Measurements from ENCODE around the gene RER1. TPM values are rescaled to one million over a fixed set of nuclear protein-coding genes. Genes with fewer than 3 reads are reported as not detected.

The RER1 gene
- total RNA-seq, 1 experiment from 2014 or later, result 79.8 TPM

GRCh38 chr1:2392686-2393085 lies 1.0 kb downstream of the RER1 start:
- TF ChIP-seq JAZF1 (CRISPR knock-in tag; IDR thresholded peaks at IDR 0.05), result no peak
- TF ChIP-seq ATF6 (CRISPR knock-in tag; IDR thresholded peaks at IDR 0.05), result no peak
- TF ChIP-seq FOXK1 (CRISPR knock-in tag; IDR thresholded peaks at IDR 0.05), result no peak
- no peak for TF ChIP-seq SP1 (CRISPR knock-in tag; conservative IDR thresholded peaks at IDR 0.05)
- TF ChIP-seq PREB (CRISPR knock-in tag; IDR thresholded peaks at IDR 0.05; ENCODE audit: borderline replicate concordance), result no peak
- no peak for TF ChIP-seq NR2C2 (CRISPR knock-in tag; IDR thresholded peaks at IDR 0.05)
- peaks cover 17% of the 10 kb centered on the region for H3K4me1 Mint-ChIP-seq
- peaks cover 22% of the 10 kb centered on the region for H3K36me3 Mint-ChIP-seq
- ChIA-PET CTCF (interaction anchor here (1.6 to 2.3 kb wide), 2 partner anchors 11 to 14 kb away, joined by 3 to 8 read pairs; no protein-coding TSS in a partner anchor), POLR2A (no interaction called here)
- H3K27ac Mint-ChIP-seq, result peak overlapping the region; percentile 60
- no peaks in the 10 kb centered on the region for H3K27me3 Mint-ChIP-seq (ENCODE audit: low read depth)
- peak overlapping the region; percentile 85 for H3K4me3 Mint-ChIP-seq
- no peaks in the 10 kb centered on the region for H3K9me3 Mint-ChIP-seq
- ATAC-seq (no peak), DNase-seq (ENCODE audit: low spot score) (no peak)

- no peak overlapping the region; the same call in 1 of the 2 replicates for H3K27ac Mint-ChIP-seq
- H3K4me3 Mint-ChIP-seq, result peak overlapping the region; percentile 85
- H3K4me1 Mint-ChIP-seq, result peaks cover 17% of the 10 kb centered on the region
- CTCF ChIA-PET, result interaction anchor here (1.6 to 2.3 kb wide), 2 partner anchors 12 to 13 kb away, joined by 3 to 8 read pairs; no protein-coding TSS in a partner anchor
- H3K9me3 Mint-ChIP-seq, result no peaks in the 10 kb centered on the region
- TF ChIP-seq ZNF281 (CRISPR knock-in tag; IDR thresholded peaks at IDR 0.05) (no peak), JUN (CRISPR knock-in tag; IDR thresholded peaks at IDR 0.05) (no peak), TP53 (CRISPR knock-in tag; IDR thresholded peaks at IDR 0.05) (no peak), JAZF1 (CRISPR knock-in tag; IDR thresholded peaks at IDR 0.05) (no peak), KAT7 (CRISPR knock-in tag; IDR thresholded peaks at IDR 0.05; ENCODE audit: borderline replicate concordance) (no peak), TCF7 (CRISPR knock-in tag; IDR thresholded peaks at IDR 0.05; ENCODE audit: low read depth) (no peak), CBFB (CRISPR knock-in tag; IDR thresholded peaks at IDR 0.05; ENCODE audit: low read depth) (no peak), SMAD3 (CRISPR knock-in tag; IDR thresholded peaks at IDR 0.05; ENCODE audit: borderline replicate concordance) (no peak), MYBL2 (CRISPR knock-in tag; IDR thresholded peaks at IDR 0.05) (no peak), ELF4 (CRISPR knock-in tag; IDR thresholded peaks at IDR 0.05; ENCODE audit: low read depth) (no peak), HMGA2 (CRISPR knock-in tag; IDR thresholded peaks at IDR 0.05) (no peak), NR1H2 (CRISPR knock-in tag; IDR thresholded peaks at IDR 0.05) (no peak), NFE2L1 (CRISPR knock-in tag; IDR thresholded peaks at IDR 0.05) (no peak), RELA (CRISPR knock-in tag; IDR thresholded peaks at IDR 0.05; ENCODE audit: borderline replicate concordance) (no peak), EMX1 (CRISPR knock-in tag; IDR thresholded peaks at IDR 0.05) (no peak), NR2C2 (CRISPR knock-in tag; IDR thresholded peaks at IDR 0.05) (no peak), CREB1 (CRISPR knock-in tag; IDR thresholded peaks at IDR 0.05) (no peak), GABPB1 (CRISPR knock-in tag; IDR thresholded peaks at IDR 0.05) (no peak), NFATC4 (CRISPR knock-in tag; IDR thresholded peaks at IDR 0.05) (no peak)
- no peak for DNase-seq (ENCODE audit: low spot score)
- no peak for ATAC-seq
- H3K27me3 Mint-ChIP-seq (ENCODE audit: low read depth), result no peaks in the 10 kb centered on the region
- H3K36me3 Mint-ChIP-seq, result peaks cover 22% of the 10 kb centered on the region
- POLR2A ChIA-PET, result no interaction called here
Observed at GRCh38 chr1:2393471-2393877, 1.8 kb downstream of the RER1 start.

Measured in WTC11 (cell line).